NCI-H510A treated with DMSO at 0.1 percent for 48 hours (cell line): Measurements from ENCODE around the gene PDCL3.

Source experiments
- DNase-seq: peaks from one replicate; lab custom pipeline; 2025; lab: John Stamatoyannopoulos, UW

Gene PDCL3

GRCh38 chr2:100611079-100612029 lies 48.6 kb downstream of the PDCL3 start:
- DNase-seq = no peak

GRCh38 chr2:100612388-100613000 lies 49.7 kb downstream of the PDCL3 start:
- no peak for DNase-seq

GRCh38 chr2:100613719-100614118 lies 50.9 kb downstream of the PDCL3 start:
- no peak for DNase-seq

- DNase-seq = no peak
Measured at GRCh38 chr2:100614455-100615000, 51.7 kb downstream of the PDCL3 start.

GRCh38 chr2:100615471-100615870 lies 52.7 kb downstream of the PDCL3 start:
- no peak for DNase-seq

GRCh38 chr2:100615886-100616285 lies 53.1 kb downstream of the PDCL3 start:
- no peak for DNase-seq

- DNase-seq = no peak
Measured at GRCh38 chr2:100616841-100617390, 54.1 kb downstream of the PDCL3 start.

- DNase-seq = no peak
Measured at GRCh38 chr2:100619951-100620350, 57.2 kb downstream of the PDCL3 start.

GRCh38 chr2:100620481-100620880 lies 57.7 kb downstream of the PDCL3 start:
- no peak for DNase-seq

- no peak for DNase-seq
Measured at GRCh38 chr2:100621371-100621951, 58.7 kb downstream of the PDCL3 start.

GRCh38 chr2:100623033-100623715 lies 60.4 kb downstream of the PDCL3 start:
- no peak for DNase-seq

- no peak for DNase-seq
Measured at GRCh38 chr2:100623930-100624329, 61.1 kb downstream of the PDCL3 start.

GRCh38 chr2:100624536-100624935 lies 61.7 kb downstream of the PDCL3 start:
- DNase-seq = no peak

- DNase-seq = no peak
Measured at GRCh38 chr2:100625717-100626116, 62.9 kb downstream of the PDCL3 start.
